ENCODE measurements around the gene PTGS2. TPM values are rescaled to one million over a fixed set of nuclear protein-coding genes. Genes with fewer than 3 reads are reported as not detected.
A peak's percentile ranks its signal among the peaks of the same experiment; 100 is the strongest.

Gene PTGS2
- total RNA-seq, 4 donors from 2014 or later: 5.9 to 28.3 (median 8.3) TPM

DNA sequence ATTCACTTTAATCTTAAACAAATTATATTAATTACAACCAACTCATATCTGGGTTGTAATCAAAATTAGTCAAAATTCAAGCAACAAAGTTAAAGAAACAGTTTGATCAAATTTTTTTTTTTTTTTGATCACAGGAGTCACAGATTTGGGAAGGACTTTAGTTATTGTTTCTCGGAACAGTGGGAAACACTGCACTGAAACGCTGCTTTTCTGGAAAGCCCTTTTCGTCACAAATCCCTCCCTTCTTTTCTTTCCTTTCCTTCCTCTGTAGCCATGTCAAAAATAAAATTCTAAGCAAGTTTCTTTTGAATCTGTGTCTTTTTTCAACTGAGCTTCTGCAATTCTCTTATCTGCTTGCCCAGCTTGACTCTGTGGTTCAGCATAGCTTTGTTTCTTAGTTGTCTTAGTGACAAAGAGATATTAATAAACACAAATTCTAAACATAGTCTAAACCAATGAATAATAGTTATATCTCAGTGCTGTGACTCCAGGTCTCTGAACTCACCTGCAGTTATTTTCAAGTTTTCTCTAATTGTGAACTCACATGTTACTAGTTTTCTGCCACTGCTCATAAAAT, 53.8 kb downstream of the PTGS2 start:
- no peaks in the 10 kb centered on the region for H3K9me3 ChIP-seq
- peak overlapping the region; percentile 41 to 59 (median 52) for H3K27ac ChIP-seq
- H3K4me1 ChIP-seq: peaks cover 0 to 8% (median 0%) of the 10 kb centered on the region in 4 donors
- intact Hi-C loops (cut with DNase I; ENCODE audit: low total_unique reads): no loop called here
- 51% methylated on average over 3 of the region's 3 CpGs for WGBS, 2 donors (ENCODE audit: low coverage in 1 of 2)
- no peak overlapping the region for H3K4me3 ChIP-seq
- in situ Hi-C loops (cut with MboI; ENCODE audit: low pct_ligation_motif_present in 1 of 4, low pct_unique_long_range_greater_than_20kb in 1 of 4, low sequenced_read_pairs in 3 of 4): no loop called here
- DNase-seq: no peak
- H3K36me3 ChIP-seq: no peaks in the 10 kb centered on the region
- TF ChIP-seq, protein P1, sequence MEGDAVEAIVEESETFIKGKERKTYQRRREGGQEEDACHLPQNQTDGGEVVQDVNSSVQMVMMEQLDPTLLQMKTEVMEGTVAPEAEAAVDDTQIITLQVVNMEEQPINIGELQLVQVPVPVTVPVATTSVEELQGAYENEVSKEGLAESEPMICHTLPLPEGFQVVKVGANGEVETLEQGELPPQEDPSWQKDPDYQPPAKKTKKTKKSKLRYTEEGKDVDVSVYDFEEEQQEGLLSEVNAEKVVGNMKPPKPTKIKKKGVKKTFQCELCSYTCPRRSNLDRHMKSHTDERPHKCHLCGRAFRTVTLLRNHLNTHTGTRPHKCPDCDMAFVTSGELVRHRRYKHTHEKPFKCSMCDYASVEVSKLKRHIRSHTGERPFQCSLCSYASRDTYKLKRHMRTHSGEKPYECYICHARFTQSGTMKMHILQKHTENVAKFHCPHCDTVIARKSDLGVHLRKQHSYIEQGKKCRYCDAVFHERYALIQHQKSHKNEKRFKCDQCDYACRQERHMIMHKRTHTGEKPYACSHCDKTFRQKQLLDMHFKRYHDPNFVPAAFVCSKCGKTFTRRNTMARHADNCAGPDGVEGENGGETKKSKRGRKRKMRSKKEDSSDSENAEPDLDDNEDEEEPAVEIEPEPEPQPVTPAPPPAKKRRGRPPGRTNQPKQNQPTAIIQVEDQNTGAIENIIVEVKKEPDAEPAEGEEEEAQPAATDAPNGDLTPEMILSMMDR (IDR thresholded peaks at IDR 0.05): no peak
- TF ChIP-seq POLR2AphosphoS5 (IDR thresholded peaks at IDR 0.05): no peak
- no peak for TF ChIP-seq POLR2A (IDR thresholded peaks at IDR 0.05)
- no peak for TF ChIP-seq EP300 (IDR thresholded peaks at IDR 0.05; ENCODE audit: low read depth)
- no peaks in the 10 kb centered on the region for H3K27me3 ChIP-seq

DNA sequence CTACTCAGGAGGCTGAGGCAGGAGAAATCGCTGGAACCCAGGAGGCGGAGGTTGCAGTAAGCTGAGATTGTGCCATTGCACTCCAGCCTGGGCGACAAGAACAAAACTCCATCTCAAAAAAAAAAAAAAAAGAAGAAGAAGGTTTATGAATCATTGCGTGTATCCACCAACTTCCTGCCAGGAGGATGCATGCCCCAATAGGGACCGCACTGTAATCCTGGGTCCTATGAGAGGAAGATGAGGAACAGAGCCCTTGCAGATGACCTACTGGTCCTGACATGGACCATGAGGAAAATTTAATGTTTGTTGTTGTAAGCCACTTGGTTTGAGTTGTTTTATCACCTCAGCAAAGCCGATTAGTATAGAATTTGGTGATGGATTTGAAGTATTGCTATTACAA, 56.7 kb downstream of the PTGS2 start:
- intact Hi-C loops (cut with DNase I; ENCODE audit: low total_unique reads): no loop called here
- Histone ChIP-seq H3K27ac (no peak overlapping the region), H3K4me1 (peaks cover 0 to 14% (median 0%) of the 10 kb centered on the region in 4 donors), H3K36me3 (no peaks in the 10 kb centered on the region), H3K4me3 (no peak overlapping the region), H3K27me3 (no peaks in the 10 kb centered on the region), H3K9me3 (no peaks in the 10 kb centered on the region)
- DNase-seq: no peak
- in situ Hi-C loops (cut with MboI; ENCODE audit: low pct_ligation_motif_present in 1 of 4, low pct_unique_long_range_greater_than_20kb in 1 of 4, low sequenced_read_pairs in 3 of 4): loop anchor here in 1 of 4 donors (25.0 kb wide), 1 partner anchor 364 kb away; no protein-coding TSS in a partner anchor
- 60 to 85% methylated on average over 2 to 6 of the region's 6 CpGs for WGBS, 2 donors (ENCODE audit: low coverage in 1 of 2)
- TF ChIP-seq EP300 (IDR thresholded peaks at IDR 0.05; ENCODE audit: low read depth): no peak
- TF ChIP-seq POLR2A (IDR thresholded peaks at IDR 0.05): no peak
- TF ChIP-seq POLR2AphosphoS5 (IDR thresholded peaks at IDR 0.05): no peak
- TF ChIP-seq, protein P1 (IDR thresholded peaks at IDR 0.05): no peak

Other genes starting within 250 kb of the PTGS2 start
- gene PDC, start 219.3 kb downstream of the PTGS2 start, total RNA-seq: not detected
- 1 to 10 TPM; 2.0 to 8.3 (median 6.1) TPM for gene PLA2G4A, start 148.5 kb upstream of the PTGS2 start, total RNA-seq

All from transverse colon (tissue), 4 donors.